ENCODE measurements around the gene PRDM1.

The PRDM1 gene

GRCh38 chr6:106154326-106154725, 68.2 kb downstream of the PRDM1 start:
- TF ChIP-seq POLR2A (IDR thresholded peaks at IDR 0.05; ENCODE audit: low read depth, low read length): no peak
- FAIRE-seq: no peak

GRCh38 chr6:106155219-106155830, 69.2 kb downstream of the PRDM1 start:
- no peak for DNase-seq (ENCODE audit: insufficient read length, low spot score)
- FAIRE-seq: no peak
- no peak for TF ChIP-seq POLR2A (IDR thresholded peaks at IDR 0.05; ENCODE audit: low read depth, low read length)

More at GRCh38 chr6:106154326-106154725, 68.2 kb downstream of the PRDM1 start:
- no peak for DNase-seq (ENCODE audit: insufficient read length, low spot score)

DNA sequence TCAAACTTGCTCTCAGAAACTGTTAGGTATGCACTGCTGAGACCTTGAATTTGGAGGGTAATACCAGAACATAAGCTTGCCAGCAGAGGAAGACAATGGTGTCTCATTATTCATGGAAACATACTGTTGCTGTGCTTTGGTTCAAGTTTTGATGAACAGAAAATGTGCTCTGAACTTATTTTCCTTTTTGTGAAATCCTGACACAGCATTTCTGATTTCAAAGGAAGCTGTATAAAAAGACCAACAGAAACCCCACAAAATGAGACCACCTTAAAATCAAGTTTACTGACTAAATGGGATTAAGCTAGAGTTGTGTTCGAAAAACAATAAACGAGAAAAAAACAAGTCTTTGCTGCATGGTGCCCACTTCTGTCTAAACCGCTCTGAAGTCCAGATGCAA, 70.3 kb downstream of the PRDM1 start:
- FAIRE-seq (no peak), DNase-seq (ENCODE audit: insufficient read length, low spot score) (no peak)
- TF ChIP-seq POLR2A (IDR thresholded peaks at IDR 0.05; ENCODE audit: low read depth, low read length): no peak

GRCh38 chr6:106156863-106157262, 70.7 kb downstream of the PRDM1 start:
- TF ChIP-seq POLR2A (IDR thresholded peaks at IDR 0.05; ENCODE audit: low read depth, low read length): no peak
- no peak for FAIRE-seq

GRCh38 chr6:106158816-106159215, 72.7 kb downstream of the PRDM1 start:
- no peak for TF ChIP-seq POLR2A (IDR thresholded peaks at IDR 0.05; ENCODE audit: low read depth, low read length)
- no peak for DNase-seq (ENCODE audit: insufficient read length, low spot score)
- no peak for FAIRE-seq

More at GRCh38 chr6:106156863-106157262, 70.7 kb downstream of the PRDM1 start:
- DNase-seq (ENCODE audit: insufficient read length, low spot score): no peak

Measured in H54 (cell line).